Peyer's patch (tissue), 4 donors: ENCODE results near the gene SLC4A11. TPM values are rescaled to one million over a fixed set of nuclear protein-coding genes. Genes with fewer than 3 reads are reported as not detected.

Source experiments
- DNase-seq, 3 donors: peaks; one replicate each; pipeline ENCODE4 v3.0.0-alpha.2; 2017 to 2019
- H3K27ac ChIP-seq, 4 donors: fragments of 200-600 bp; sonication (generic); one replicate each; pipeline ENCODE4 v1.5.1; 2016 to 2019
- H3K27me3 ChIP-seq, 2 donors: fragments of 200-600 bp; sonication (generic); one replicate each; pipeline ENCODE4 v1.5.1; 2019
- H3K36me3 ChIP-seq, 3 donors: fragments of 200-600 bp; sonication (generic); one replicate each; pipeline ENCODE4 v1.5.1; 2016 to 2019
- H3K4me1 ChIP-seq, 4 donors: fragments of 200-600 bp; sonication (generic); one replicate each; pipeline ENCODE4 v1.5.1; 2016 to 2019
- H3K4me3 ChIP-seq, 4 donors: fragments of 200-600 bp; sonication (generic); 1 replicate in 3 of 4; 2 replicates in 1 of 4; pipeline ENCODE4 v1.5.1; 2016 to 2019; ENCODE audit warnings: mild to moderate bottlenecking in 1 of 4
- H3K9me3 ChIP-seq, 4 donors: fragments of 200-600 bp; sonication (generic); one replicate each; pipeline ENCODE4 v1.5.1; 2016 to 2019; ENCODE audit warnings: mild to moderate bottlenecking in 1 of 4
- CTCF ChIP-seq, 6 experiments: fragments of 450-650 bp in 4 of 6; fragments of 200-600 bp in 2 of 6; sonication (generic) in 1 of 6; IDR thresholded peaks; one replicate each; pipeline ENCODE4 v1.5.1; 2017 to 2019; ENCODE audit warnings: antibody characterized with exemption in 6 of 6, mild to moderate bottlenecking in 3 of 6, moderate library complexity in 1 of 6
- POLR2A ChIP-seq, 2 donors: fragments of 450-650 bp; IDR thresholded peaks; one replicate each; pipeline ENCODE4 v1.5.1; 2017; ENCODE audit warnings: antibody characterized with exemption in 2 of 2, mild to moderate bottlenecking in 2 of 2, moderate library complexity in 2 of 2
- total RNA-seq, 4 donors: library from RNA; depleted of rRNA; stranded (reverse); fragments of >200 nt; gene quantifications; one replicate each; pipeline ENCODE4 v1.1.0, GENCODE V29; 2016

SLC4A11 gene
- total RNA-seq, 4 donors from 2014 or later: 0.54 to 1.1 (median 0.70) TPM; not detected in 1

GRCh38 chr20:3250091-3250504, 11.1 kb upstream of the SLC4A11 start:
- Histone ChIP-seq H3K4me3 (no peak overlapping the region), H3K4me1 (peaks cover 0 to 11% (median 8%) of the 10 kb centered on the region in 4 donors), H3K9me3 (no peaks in the 10 kb centered on the region), H3K27me3 (no peaks in the 10 kb centered on the region), H3K27ac (no peak overlapping the region), H3K36me3 (peaks cover 0 to 9% (median 0%) of the 10 kb centered on the region in 3 donors)
- TF ChIP-seq POLR2A (IDR thresholded peaks at IDR 0.05): no peak
- no peak for TF ChIP-seq CTCF (IDR thresholded peaks at IDR 0.05)
- DNase-seq: peak in 1 of 3 donors; percentile 47

- H3K9me3 ChIP-seq: no peaks in the 10 kb centered on the region
- no peak overlapping the region for H3K27ac ChIP-seq
- no peaks in the 10 kb centered on the region for H3K27me3 ChIP-seq
- no peak for TF ChIP-seq POLR2A (IDR thresholded peaks at IDR 0.05)
- TF ChIP-seq CTCF (IDR thresholded peaks at IDR 0.05): no peak
- no peak for DNase-seq
- no peaks in the 10 kb centered on the region for H3K36me3 ChIP-seq
- H3K4me3 ChIP-seq: no peak overlapping the region
- peaks cover 0 to 11% (median 8%) of the 10 kb centered on the region in 4 donors for H3K4me1 ChIP-seq
Observed at GRCh38 chr20:3248993-3249347, 10.0 kb upstream of the SLC4A11 start.

GRCh38 chr20:3248167-3248992, 9.4 kb upstream of the SLC4A11 start:
- no peaks in the 10 kb centered on the region for H3K36me3 ChIP-seq
- H3K4me1 ChIP-seq: peaks cover 0 to 11% (median 8%) of the 10 kb centered on the region in 4 donors
- peak in 2 of 3 donors; percentile 50 to 56 for DNase-seq
- H3K27ac ChIP-seq: no peak overlapping the region
- H3K4me3 ChIP-seq: no peak overlapping the region
- H3K9me3 ChIP-seq: no peaks in the 10 kb centered on the region
- no peaks in the 10 kb centered on the region for H3K27me3 ChIP-seq
- no peak for TF ChIP-seq CTCF (IDR thresholded peaks at IDR 0.05)
- no peak for TF ChIP-seq POLR2A (IDR thresholded peaks at IDR 0.05)

GRCh38 chr20:3247638-3248037, 8.6 kb upstream of the SLC4A11 start:
- Histone ChIP-seq H3K27me3 (no peaks in the 10 kb centered on the region), H3K36me3 (no peaks in the 10 kb centered on the region), H3K4me1 (peaks cover 0 to 11% (median 8%) of the 10 kb centered on the region in 4 donors), H3K4me3 (no peak overlapping the region), H3K27ac (no peak overlapping the region), H3K9me3 (no peaks in the 10 kb centered on the region)
- TF ChIP-seq CTCF (IDR thresholded peaks at IDR 0.05) (no peak), POLR2A (IDR thresholded peaks at IDR 0.05) (no peak)
- DNase-seq: no peak

GRCh38 chr20:3246682-3247081, 7.7 kb upstream of the SLC4A11 start:
- no peak for DNase-seq
- Histone ChIP-seq H3K27ac (no peak overlapping the region), H3K9me3 (no peaks in the 10 kb centered on the region), H3K36me3 (no peaks in the 10 kb centered on the region), H3K27me3 (no peaks in the 10 kb centered on the region), H3K4me1 (peaks cover 0 to 11% (median 8%) of the 10 kb centered on the region in 4 donors), H3K4me3 (no peak overlapping the region)
- no peak for TF ChIP-seq POLR2A (IDR thresholded peaks at IDR 0.05)
- no peak for TF ChIP-seq CTCF (IDR thresholded peaks at IDR 0.05)
